Sigmoid colon (tissue), 7 donors: ENCODE results near the gene BEX2. TPM values are rescaled to one million over a fixed set of nuclear protein-coding genes. Genes with fewer than 3 reads are reported as not detected.
A peak's percentile ranks its signal among the peaks of the same experiment; 100 is the strongest.

ENCODE experiments used
- DNase-seq: peaks from one replicate; pipeline ENCODE4 v3.0.0-alpha.2; 2019
- H3K27ac ChIP-seq, 4 donors: fragments of 200-600 bp; sonication (generic); one replicate each; pipeline ENCODE4 v1.5.1; 2016 to 2019; ENCODE audit warnings: mild to moderate bottlenecking in 1 of 4
- H3K27me3 ChIP-seq, 3 donors: fragments of 200-600 bp; sonication (generic); one replicate each; pipeline ENCODE4 v1.5.1; 2019; ENCODE audit warnings: mild to moderate bottlenecking in 1 of 3
- H3K36me3 ChIP-seq, 4 donors: fragments of 200-600 bp; sonication (generic); one replicate each; pipeline ENCODE4 v1.5.1; 2016 to 2019
- H3K4me1 ChIP-seq, 4 donors: fragments of 200-600 bp; sonication (generic); one replicate each; pipeline ENCODE4 v1.5.1; 2017 to 2019
- H3K4me3 ChIP-seq, 4 donors: fragments of 200-600 bp; sonication (generic); one replicate each; pipeline ENCODE4 v1.5.1; 2017 to 2019; ENCODE audit warnings: mild to moderate bottlenecking in 2 of 4, moderate library complexity in 1 of 4
- H3K9me3 ChIP-seq, 4 donors: fragments of 200-600 bp in 3 of 4; sonication (generic) in 3 of 4; one replicate each; pipeline versions ENCODE4 v1.5.1 to v1.6.1; 2013 to 2019
- EP300 ChIP-seq, 4 donors: sonication (generic); formaldehyde crosslinking; IDR thresholded peaks; one replicate each; pipeline ENCODE4 v1.6.1; 2017; ENCODE audit warnings: antibody characterized with exemption in 4 of 4
- POLR2A ChIP-seq, 2 donors: fragments of 450-650 bp; IDR thresholded peaks; one replicate each; pipeline ENCODE4 v1.6.1; 2016; ENCODE audit warnings: antibody characterized with exemption in 2 of 2, mild to moderate bottlenecking in 2 of 2, moderate library complexity in 2 of 2
- POLR2AphosphoS5 ChIP-seq, 4 donors: sonication (generic); formaldehyde crosslinking; IDR thresholded peaks; one replicate each; pipeline ENCODE4 v1.6.1; 2017; ENCODE audit warnings: antibody characterized with exemption in 4 of 4
- WGBS, 2 donors: extraction: QIAGEN DNeasy Blood & Tissue Kit; methylation state at CpG; one replicate each; pipeline ENCODE4 v1.1.7; 2013; 5-methylcytosine and 5-hydroxymethylcytosine counted together
- intact Hi-C: fragments of 100-400 bp; cut with DNase I; formaldehyde crosslinking; loops from one replicate; pipeline ENCODE4 v1.15.1; 2023
- polyA plus RNA-seq, 3 donors: library from polyadenylated mRNA; stranded (reverse); fragments of 200-250 nt; gene quantifications; one replicate each; pipeline ENCODE4 v1.2.3, GENCODE V29; 2013
- total RNA-seq, 4 donors: library from RNA; depleted of rRNA; stranded (reverse); fragments of >200 nt; gene quantifications; one replicate each; pipeline ENCODE4 v1.1.0, GENCODE V29; 2016
- TF ChIP-seq, protein P1 (sequence below), 4 experiments: fragments of 450-650 bp in 3 of 4; fragments of 200-600 bp in 1 of 4; IDR thresholded peaks; one replicate each; pipeline ENCODE4 v1.5.1; 2016 to 2019; ENCODE audit warnings: antibody characterized with exemption in 4 of 4, mild to moderate bottlenecking in 3 of 4, moderate library complexity in 2 of 4
- donor health status: healthy with polysubstance abuse.
- donor health status: Bipolar disorder and iron deficiency.
- donor health status: healthy.

Gene BEX2
- total and polyA plus RNA-seq, 7 donors = 2.2 to 28.5 (median 11.8) TPM

GRCh38 chrX:103304705-103305104, 6.1 kb downstream of the BEX2 start:
- intact Hi-C loops = no loop called here
- no peaks in the 10 kb centered on the region for H3K36me3 ChIP-seq
- TF ChIP-seq EP300 (IDR thresholded peaks at IDR 0.05) (no peak), POLR2AphosphoS5 (IDR thresholded peaks at IDR 0.05) (no peak), POLR2A (IDR thresholded peaks at IDR 0.05) (no peak)
- TF ChIP-seq, protein P1, sequence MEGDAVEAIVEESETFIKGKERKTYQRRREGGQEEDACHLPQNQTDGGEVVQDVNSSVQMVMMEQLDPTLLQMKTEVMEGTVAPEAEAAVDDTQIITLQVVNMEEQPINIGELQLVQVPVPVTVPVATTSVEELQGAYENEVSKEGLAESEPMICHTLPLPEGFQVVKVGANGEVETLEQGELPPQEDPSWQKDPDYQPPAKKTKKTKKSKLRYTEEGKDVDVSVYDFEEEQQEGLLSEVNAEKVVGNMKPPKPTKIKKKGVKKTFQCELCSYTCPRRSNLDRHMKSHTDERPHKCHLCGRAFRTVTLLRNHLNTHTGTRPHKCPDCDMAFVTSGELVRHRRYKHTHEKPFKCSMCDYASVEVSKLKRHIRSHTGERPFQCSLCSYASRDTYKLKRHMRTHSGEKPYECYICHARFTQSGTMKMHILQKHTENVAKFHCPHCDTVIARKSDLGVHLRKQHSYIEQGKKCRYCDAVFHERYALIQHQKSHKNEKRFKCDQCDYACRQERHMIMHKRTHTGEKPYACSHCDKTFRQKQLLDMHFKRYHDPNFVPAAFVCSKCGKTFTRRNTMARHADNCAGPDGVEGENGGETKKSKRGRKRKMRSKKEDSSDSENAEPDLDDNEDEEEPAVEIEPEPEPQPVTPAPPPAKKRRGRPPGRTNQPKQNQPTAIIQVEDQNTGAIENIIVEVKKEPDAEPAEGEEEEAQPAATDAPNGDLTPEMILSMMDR (IDR thresholded peaks at IDR 0.05) = no peak
- no peaks in the 10 kb centered on the region for H3K4me1 ChIP-seq
- no peak for DNase-seq
- no peaks in the 10 kb centered on the region for H3K27me3 ChIP-seq
- no peak overlapping the region for H3K27ac ChIP-seq
- H3K9me3 ChIP-seq = no peaks in the 10 kb centered on the region
- H3K4me3 ChIP-seq = no peak overlapping the region

DNA sequence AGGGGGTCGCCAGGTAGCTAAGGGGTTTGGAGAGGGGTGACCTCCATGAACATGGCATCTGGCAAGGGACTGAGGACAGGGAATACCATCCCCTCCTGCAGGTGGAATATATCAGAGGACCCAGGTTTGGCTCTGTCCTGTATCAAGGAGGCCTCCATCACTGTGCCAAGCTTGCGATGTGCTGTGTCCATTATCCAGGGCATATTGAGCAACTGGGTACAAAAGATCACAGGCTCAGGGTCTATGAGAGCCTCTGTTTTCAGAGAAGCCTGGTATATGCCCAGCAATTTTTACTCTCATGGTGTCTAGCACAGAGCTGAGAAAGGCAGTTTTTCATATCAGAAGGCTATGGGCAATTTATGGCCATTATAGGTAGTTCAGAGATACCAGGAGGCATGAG, 17.7 kb downstream of the BEX2 start:
- DNase-seq = no peak
- 94 to 97% methylated on average over 2 of the region's 2 CpGs for WGBS, 2 donors
- Histone ChIP-seq H3K4me1 (no peaks in the 10 kb centered on the region), H3K27ac (no peak overlapping the region), H3K4me3 (no peak overlapping the region), H3K9me3 (no peaks in the 10 kb centered on the region), H3K27me3 (no peaks in the 10 kb centered on the region), H3K36me3 (no peaks in the 10 kb centered on the region)
- TF ChIP-seq, protein P1 (IDR thresholded peaks at IDR 0.05) = no peak
- TF ChIP-seq EP300 (IDR thresholded peaks at IDR 0.05) (no peak), POLR2AphosphoS5 (IDR thresholded peaks at IDR 0.05) (no peak), POLR2A (IDR thresholded peaks at IDR 0.05) (no peak)
- intact Hi-C loops = no loop called here

GRCh38 chrX:103279624-103280023, 31.2 kb downstream of the BEX2 start:
- H3K9me3 ChIP-seq = no peaks in the 10 kb centered on the region
- no peaks in the 10 kb centered on the region for H3K4me1 ChIP-seq
- H3K27me3 ChIP-seq = peaks cover 0 to 15% (median 0%) of the 10 kb centered on the region in 3 donors
- H3K4me3 ChIP-seq = no peak overlapping the region
- intact Hi-C loops = no loop called here
- WGBS, 2 donors = 84 to 88% methylated on average over 1 of the region's 1 CpG
- no peaks in the 10 kb centered on the region for H3K36me3 ChIP-seq
- DNase-seq = no peak
- no peak overlapping the region for H3K27ac ChIP-seq
- TF ChIP-seq EP300 (IDR thresholded peaks at IDR 0.05) (no peak), POLR2AphosphoS5 (IDR thresholded peaks at IDR 0.05) (no peak), POLR2A (IDR thresholded peaks at IDR 0.05) (no peak)

GRCh38 chrX:103276581-103277002, 34.2 kb downstream of the BEX2 start, which contains the start of gene TCEAL5:
Gene TCEAL5, minus strand, starts transcription at chrX:103276750. Its CDS starts 2,187 bp downstream, at chrX:103274563.
- 3 to 11% methylated on average over 17 of the region's 17 CpGs for WGBS, 2 donors

GRCh38 chrX:103275947-103276567, 34.7 kb downstream of the BEX2 start:
- TF ChIP-seq POLR2AphosphoS5 (IDR thresholded peaks at IDR 0.05) = no peak
- no peak for TF ChIP-seq POLR2A (IDR thresholded peaks at IDR 0.05)
- TF ChIP-seq EP300 (IDR thresholded peaks at IDR 0.05) = no peak
- TF ChIP-seq, protein P1 (IDR thresholded peaks at IDR 0.05) = no peak
- Histone ChIP-seq H3K4me1 (no peaks in the 10 kb centered on the region), H3K27me3 (peaks cover 0 to 15% (median 0%) of the 10 kb centered on the region in 3 donors), H3K4me3 (peak overlapping the region; percentile 5 to 19 (median 12)), H3K36me3 (no peaks in the 10 kb centered on the region), H3K27ac (no peak overlapping the region), H3K9me3 (no peaks in the 10 kb centered on the region)
- WGBS, 2 donors = 15 to 32% methylated on average over 23 of the region's 23 CpGs
- DNase-seq = no peak
- intact Hi-C loops = no loop called here

More at GRCh38 chrX:103276581-103277002, 34.2 kb downstream of the BEX2 start, which contains the start of gene TCEAL5:
- no peaks in the 10 kb centered on the region for H3K4me1 ChIP-seq
- DNase-seq = no peak
- peak within 1 kb of the TSS; percentile 5 to 19 (median 12) for H3K4me3 ChIP-seq
- intact Hi-C loops = no loop called here
- no peaks in the 10 kb centered on the region for H3K9me3 ChIP-seq
- H3K27ac ChIP-seq = no peak within 1 kb of the TSS
- H3K27me3 ChIP-seq = peaks cover 0 to 15% (median 0%) of the 10 kb centered on the region in 3 donors
- H3K36me3 ChIP-seq = no peaks in the 10 kb centered on the region
- TF ChIP-seq POLR2AphosphoS5 (IDR thresholded peaks at IDR 0.05) (peak in 1 of 4 donors; percentile 22), POLR2A (IDR thresholded peaks at IDR 0.05) (no peak)
